Testis (tissue), 2 donors: ENCODE measurements around the gene GPR161.

ENCODE experiments used
- CTCF ChIP-seq, 3 experiments: fragments of 450-650 bp in 2 of 3; fragments of 200-600 bp in 1 of 3; sonication (generic) in 1 of 3; IDR thresholded peaks; one replicate each; pipeline ENCODE4 v1.5.1; 2016 to 2019; ENCODE audit warnings: antibody characterized with exemption in 3 of 3, mild to moderate bottlenecking in 2 of 3, moderate library complexity in 1 of 3
- POLR2A ChIP-seq: fragments of 450-650 bp; IDR thresholded peaks from one replicate; pipeline ENCODE4 v1.6.1; 2017; ENCODE audit warnings: antibody characterized with exemption, mild to moderate bottlenecking, moderate library complexity

DNA sequence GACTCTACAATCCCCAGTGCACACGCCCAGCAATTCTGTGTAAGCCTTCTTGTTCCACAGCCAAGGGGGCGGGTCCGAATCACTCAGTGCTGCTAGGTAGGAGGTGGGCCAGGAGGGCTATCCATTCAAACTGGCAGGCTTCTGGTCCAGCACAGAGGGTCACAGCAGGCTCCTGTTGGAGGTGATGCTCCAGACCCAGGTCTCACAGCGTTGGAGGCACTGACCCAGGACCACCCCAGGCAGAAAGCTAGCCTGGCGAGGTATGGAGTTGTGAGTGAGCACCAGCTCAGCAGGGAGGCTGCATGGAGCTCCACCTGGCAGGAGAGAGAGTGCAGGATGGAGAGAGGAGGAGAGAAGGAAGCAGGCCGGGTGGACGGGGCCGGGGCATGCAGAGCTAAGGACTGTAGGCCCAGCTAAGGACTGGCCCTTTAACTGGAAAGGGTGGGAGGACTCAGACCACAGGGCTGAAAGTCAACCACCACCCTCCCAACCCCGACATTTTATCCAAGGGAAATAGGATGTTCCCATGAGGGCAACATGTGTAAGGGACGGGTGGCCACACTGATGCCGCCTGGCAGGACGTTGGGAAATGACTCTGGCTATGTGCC, 38.7 kb downstream of the GPR161 start:
- TF ChIP-seq CTCF (IDR thresholded peaks at IDR 0.05): no peak
- TF ChIP-seq POLR2A: no peak
